Upper lobe of left lung (tissue), 4 donors: Measurements from ENCODE around the gene CMIP.

Experiments
- POLR2A ChIP-seq, 4 donors: fragments of 450-650 bp; IDR thresholded peaks; one replicate each; pipeline ENCODE4 v1.5.1; 2016 to 2017; ENCODE audit warnings: antibody characterized with exemption in 4 of 4, mild to moderate bottlenecking in 2 of 4
- POLR2AphosphoS5 ChIP-seq, 2 donors: sonication (generic); formaldehyde crosslinking; IDR thresholded peaks; one replicate each; pipeline ENCODE4 v1.5.1; 2017; ENCODE audit warnings: antibody characterized with exemption in 2 of 2
- TF ChIP-seq, protein P1 (sequence below), 6 experiments: fragments of 450-650 bp in 4 of 6; fragments of 200-600 bp in 2 of 6; sonication (generic) in 2 of 6; IDR thresholded peaks; one replicate each; pipeline ENCODE4 v1.5.1; 2016 to 2019; ENCODE audit warnings: antibody characterized with exemption in 6 of 6

DNA sequence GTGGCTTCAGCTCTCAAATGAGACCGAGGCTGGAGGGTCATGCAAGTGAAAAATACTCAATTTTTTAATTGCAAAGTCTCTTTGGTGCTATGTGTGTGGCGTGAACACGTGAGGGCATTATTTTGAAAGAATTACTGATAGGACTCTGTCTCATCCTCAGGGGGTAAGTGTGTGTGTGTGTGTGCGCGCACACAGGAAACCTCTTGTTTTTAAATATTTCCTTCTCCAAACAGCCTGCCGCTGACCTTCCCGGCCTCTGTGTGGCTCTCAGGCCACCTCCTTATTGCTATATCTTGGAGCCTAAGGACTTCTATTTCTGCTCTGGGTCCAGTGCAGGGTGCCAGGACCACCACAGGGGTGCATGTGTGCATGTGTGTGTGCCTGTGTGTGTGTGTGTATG lies 99.7 kb downstream of the CMIP start:
- TF ChIP-seq, protein P1, sequence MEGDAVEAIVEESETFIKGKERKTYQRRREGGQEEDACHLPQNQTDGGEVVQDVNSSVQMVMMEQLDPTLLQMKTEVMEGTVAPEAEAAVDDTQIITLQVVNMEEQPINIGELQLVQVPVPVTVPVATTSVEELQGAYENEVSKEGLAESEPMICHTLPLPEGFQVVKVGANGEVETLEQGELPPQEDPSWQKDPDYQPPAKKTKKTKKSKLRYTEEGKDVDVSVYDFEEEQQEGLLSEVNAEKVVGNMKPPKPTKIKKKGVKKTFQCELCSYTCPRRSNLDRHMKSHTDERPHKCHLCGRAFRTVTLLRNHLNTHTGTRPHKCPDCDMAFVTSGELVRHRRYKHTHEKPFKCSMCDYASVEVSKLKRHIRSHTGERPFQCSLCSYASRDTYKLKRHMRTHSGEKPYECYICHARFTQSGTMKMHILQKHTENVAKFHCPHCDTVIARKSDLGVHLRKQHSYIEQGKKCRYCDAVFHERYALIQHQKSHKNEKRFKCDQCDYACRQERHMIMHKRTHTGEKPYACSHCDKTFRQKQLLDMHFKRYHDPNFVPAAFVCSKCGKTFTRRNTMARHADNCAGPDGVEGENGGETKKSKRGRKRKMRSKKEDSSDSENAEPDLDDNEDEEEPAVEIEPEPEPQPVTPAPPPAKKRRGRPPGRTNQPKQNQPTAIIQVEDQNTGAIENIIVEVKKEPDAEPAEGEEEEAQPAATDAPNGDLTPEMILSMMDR (IDR thresholded peaks at IDR 0.05) = peak in 1 of 6 experiments; percentile 17
- peak in 1 of 2 donors; percentile 24 for TF ChIP-seq POLR2AphosphoS5 (IDR thresholded peaks at IDR 0.05)
- no peak for TF ChIP-seq POLR2A (IDR thresholded peaks at IDR 0.05)
